Measurements from ENCODE around the gene HOXD4.

HOXD4 gene

DNA sequence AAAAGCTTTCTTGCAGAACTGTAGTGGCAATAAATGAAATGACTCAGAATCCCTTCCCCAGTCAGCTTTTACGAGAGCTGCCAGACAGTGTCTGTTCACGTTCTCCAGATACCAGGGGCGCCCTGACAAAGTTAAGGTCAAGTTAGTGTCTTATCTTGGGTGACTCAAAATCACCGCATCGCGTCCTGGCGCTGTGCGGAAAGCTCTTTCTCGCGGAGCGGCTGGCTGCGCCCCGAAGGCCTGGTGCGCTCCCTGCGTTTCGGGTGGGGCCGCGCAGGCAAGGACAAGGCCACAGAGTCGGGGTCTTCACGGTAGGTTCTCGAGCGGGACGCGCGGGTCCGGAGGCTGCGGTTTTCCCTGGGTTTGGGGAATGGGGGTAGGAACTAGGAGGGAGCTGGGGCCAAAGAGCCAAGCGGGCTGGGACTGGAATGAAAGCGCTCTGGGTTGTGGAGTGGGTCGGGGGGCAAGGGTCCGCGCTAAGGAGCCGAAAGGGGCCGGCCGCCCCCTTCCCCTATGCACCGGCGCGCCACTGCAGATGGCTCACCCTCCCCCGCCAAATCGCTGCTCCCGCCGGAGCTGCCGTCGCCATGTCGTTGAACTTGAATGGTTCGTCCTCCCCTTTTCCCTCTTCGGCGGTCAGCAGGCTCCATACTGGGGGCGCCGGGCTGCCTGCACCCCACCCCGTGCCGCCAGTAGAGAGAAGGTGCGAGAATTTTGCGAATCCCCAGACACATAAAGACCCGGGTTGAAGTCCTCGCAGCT, 46.9 kb upstream of the HOXD4 start:
- no peak for TF ChIP-seq CTCF (IDR thresholded peaks at IDR 0.05)
- Mint-ChIP-seq H3K9me3 (no peaks in the 10 kb centered on the region), H3K4me3 (peak overlapping the region; percentile 84), H3K27me3 (ENCODE audit: low read depth, poor library complexity) (peaks cover 90% of the 10 kb centered on the region), H3K36me3 (ENCODE audit: low read depth) (no peaks in the 10 kb centered on the region), H3K27ac (no peak overlapping the region), H3K4me1 (peaks cover 53% of the 10 kb centered on the region)
- no peak for DNase-seq

GRCh38 chr2:176105078-176105729, 46.1 kb upstream of the HOXD4 start:
- Mint-ChIP-seq H3K27ac (no peak overlapping the region), H3K27me3 (ENCODE audit: low read depth, poor library complexity) (peaks cover 90% of the 10 kb centered on the region), H3K36me3 (ENCODE audit: low read depth) (no peaks in the 10 kb centered on the region), H3K4me1 (peaks cover 58% of the 10 kb centered on the region), H3K4me3 (peak overlapping the region; percentile 84), H3K9me3 (no peaks in the 10 kb centered on the region)
- TF ChIP-seq CTCF (IDR thresholded peaks at IDR 0.05): no peak
- no peak for DNase-seq

GRCh38 chr2:176105730-176106580, 45.4 kb upstream of the HOXD4 start:
- peak overlapping the region; percentile 84 for H3K4me3 Mint-ChIP-seq
- DNase-seq: no peak
- H3K4me1 Mint-ChIP-seq: peaks cover 64% of the 10 kb centered on the region
- no peaks in the 10 kb centered on the region for H3K9me3 Mint-ChIP-seq
- no peaks in the 10 kb centered on the region for H3K36me3 Mint-ChIP-seq (ENCODE audit: low read depth)
- TF ChIP-seq CTCF (IDR thresholded peaks at IDR 0.05): no peak
- H3K27me3 Mint-ChIP-seq (ENCODE audit: low read depth, poor library complexity): peaks cover 90% of the 10 kb centered on the region
- peak overlapping the region; percentile 27 for H3K27ac Mint-ChIP-seq

DNA sequence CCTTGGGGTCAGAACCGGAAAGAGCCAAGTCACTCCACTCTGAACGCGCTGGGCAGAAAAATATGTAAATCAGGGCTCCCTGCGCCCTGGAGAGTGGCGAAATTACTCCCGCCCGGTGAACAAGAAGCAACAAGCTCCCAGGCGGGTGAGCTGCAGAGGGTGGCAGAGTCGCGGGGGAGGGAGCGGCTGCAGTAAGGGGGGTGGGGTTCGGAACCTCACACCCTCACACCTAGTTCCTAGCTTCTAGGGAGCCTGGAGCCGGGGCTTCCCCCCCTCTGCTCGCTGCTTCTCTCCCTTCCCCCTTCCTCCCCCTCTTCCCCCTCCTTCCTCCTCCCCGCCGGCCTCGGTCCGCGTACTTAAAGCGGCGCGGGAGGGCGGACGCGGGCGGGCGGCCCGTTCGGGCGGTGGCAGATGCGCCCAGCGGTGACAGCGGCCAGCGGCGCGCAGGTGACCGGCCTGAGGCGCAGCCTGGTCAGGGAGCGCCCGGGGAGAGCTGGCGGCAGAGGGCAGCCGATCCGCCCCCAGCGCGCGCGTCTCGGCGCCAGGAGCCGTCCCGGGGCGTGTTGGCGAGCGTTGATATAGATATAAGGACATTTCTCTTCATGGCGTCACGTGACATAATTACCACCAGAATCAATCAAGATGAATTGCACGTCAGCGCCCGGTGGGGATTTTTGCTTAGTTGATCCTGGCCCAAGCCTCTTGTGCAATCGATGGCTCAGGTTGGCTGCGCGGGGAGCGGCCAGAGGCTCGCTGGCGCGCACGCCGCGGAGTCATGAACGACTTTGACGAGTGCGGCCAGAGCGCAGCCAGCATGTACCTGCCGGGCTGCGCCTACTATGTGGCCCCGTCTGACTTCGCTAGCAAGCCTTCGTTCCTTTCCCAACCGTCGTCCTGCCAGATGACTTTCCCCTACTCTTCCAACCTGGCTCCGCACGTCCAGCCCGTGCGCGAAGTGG, 44.5 kb upstream of the HOXD4 start, which contains the start of gene HOXD11:
Gene HOXD11 (plus strand): TSS at position 700 of the 959 bp plus-strand sequence. CDS start 76 bp downstream, at position 776.
- no peaks in the 10 kb centered on the region for H3K9me3 Mint-ChIP-seq
- peak within 1 kb of the TSS; percentile 27 for H3K27ac Mint-ChIP-seq
- DNase-seq: peak; percentile 64
- H3K27me3 Mint-ChIP-seq (ENCODE audit: low read depth, poor library complexity): peaks cover 90% of the 10 kb centered on the region
- no peak for TF ChIP-seq CTCF (IDR thresholded peaks at IDR 0.05)
- H3K4me3 Mint-ChIP-seq: peak within 1 kb of the TSS; percentile 86
- H3K4me1 Mint-ChIP-seq: peaks cover 67% of the 10 kb centered on the region
- H3K36me3 Mint-ChIP-seq (ENCODE audit: low read depth): no peaks in the 10 kb centered on the region

- no peak for TF ChIP-seq CTCF (IDR thresholded peaks at IDR 0.05)
- H3K27ac Mint-ChIP-seq: no peak overlapping the region
- H3K27me3 Mint-ChIP-seq (ENCODE audit: low read depth, poor library complexity): peaks cover 90% of the 10 kb centered on the region
- H3K9me3 Mint-ChIP-seq: no peaks in the 10 kb centered on the region
- DNase-seq: no peak
- H3K4me3 Mint-ChIP-seq: peak overlapping the region; percentile 86
- no peaks in the 10 kb centered on the region for H3K36me3 Mint-ChIP-seq (ENCODE audit: low read depth)
- peaks cover 72% of the 10 kb centered on the region for H3K4me1 Mint-ChIP-seq
Measured at GRCh38 chr2:176107731-176108181, 43.6 kb upstream of the HOXD4 start.
